MM.1S (cell line): Measurements from ENCODE around the gene EPHA5.
"Not testable (repeated sequence)": the region's sequence is repeated elsewhere in the genome, so short reads cannot be mapped to it uniquely, and the experiment has no call there.

Source experiments
- DNase-seq: peaks from one replicate; pipeline ENCODE4 v3.0.0-alpha.2; 2015
- H2AFZ ChIP-seq: fragments of 300-600 bp; sonication (generic); 2 replicates; pipeline ENCODE4 v1.6.0; 2016; ENCODE audit warnings: antibody characterized with exemption, low read length
- H3F3A ChIP-seq: fragments of 300-600 bp; sonication (generic); 2 replicates; pipeline ENCODE4 v1.6.1; 2016; ENCODE audit warnings: mild to moderate bottlenecking, antibody characterized with exemption, low read length, moderate library complexity, mixed read lengths; ENCODE audit not compliant: insufficient read depth
- H3K27ac ChIP-seq: fragments of 300-600 bp; sonication (generic); 2 replicates; pipeline ENCODE4 v1.5.1; 2016; ENCODE audit warnings: mild to moderate bottlenecking, low read length
- H3K27me3 ChIP-seq: fragments of 300-600 bp; sonication (generic); replicated peaks from 2 replicates; pipeline ENCODE4 v1.6.0; 2016; ENCODE audit warnings: low read length; ENCODE audit not compliant: insufficient read depth
- H3K36me3 ChIP-seq: fragments of 300-600 bp; sonication (generic); replicated peaks from 2 replicates; pipeline ENCODE4 v1.6.1; 2016; ENCODE audit warnings: mild to moderate bottlenecking, low read length, mixed read lengths; ENCODE audit not compliant: insufficient read depth
- H3K4me1 ChIP-seq: fragments of 300-600 bp; sonication (generic); 2 replicates; pipeline ENCODE4 v1.6.1; 2016; ENCODE audit warnings: low read length, mixed read lengths
- H3K4me2 ChIP-seq: fragments of 300-600 bp; sonication (generic); 2 replicates; pipeline ENCODE4 v1.6.0; 2016; ENCODE audit warnings: low read depth, low read length
- H3K4me3 ChIP-seq: fragments of 300-600 bp; sonication (generic); 2 replicates; pipeline ENCODE4 v1.5.1; 2016; ENCODE audit warnings: low read length, mixed read lengths
- H3K79me2 ChIP-seq: fragments of 300-600 bp; sonication (generic); 2 replicates; pipeline ENCODE4 v1.6.1; 2016; ENCODE audit warnings: mixed run types, low read length, mixed read lengths
- H3K9ac ChIP-seq: fragments of 300-600 bp; sonication (generic); 2 replicates; pipeline ENCODE4 v1.6.1; 2016; ENCODE audit warnings: low read length, mixed read lengths
- H3K9me2 ChIP-seq: fragments of 300-600 bp; sonication (generic); replicated peaks from 2 replicates; pipeline ENCODE4 v1.6.1; 2016; ENCODE audit warnings: mild to moderate bottlenecking, low read length, mixed read lengths; ENCODE audit not compliant: insufficient read depth
- H3K9me3 ChIP-seq: fragments of 300-600 bp; sonication (generic); replicated peaks from 2 replicates; pipeline ENCODE4 v1.6.1; 2016; ENCODE audit warnings: mild to moderate bottlenecking, low read length, mixed read lengths; ENCODE audit not compliant: insufficient read depth
- H4K20me1 ChIP-seq: fragments of 300-600 bp; sonication (generic); 2 replicates; pipeline ENCODE4 v1.6.1; 2016; ENCODE audit warnings: mild to moderate bottlenecking, low read length, moderate library complexity, mixed read lengths; ENCODE audit not compliant: insufficient read depth
- CTCF ChIP-seq: fragments of 300-600 bp; sonication (generic); IDR thresholded peaks from 2 replicates; pipeline ENCODE4 v1.5.1; 2016; ENCODE audit warnings: antibody characterized with exemption, low read length, mixed read lengths
- EZH2 ChIP-seq: fragments of 300-600 bp; sonication (generic); optimal IDR thresholded peaks from 2 replicates; pipeline ENCODE3; 2017; ENCODE audit warnings: low read depth, mild to moderate bottlenecking, antibody characterized with exemption, low read length, mixed read lengths
- EZH2phosphoT487 ChIP-seq: fragments of 300-600 bp; sonication (generic); IDR thresholded peaks from 2 replicates; pipeline ENCODE4 v1.6.1; 2018; ENCODE audit warnings: antibody characterized with exemption, low read length

Gene EPHA5

GRCh38 chr4:65336465-65336864 lies 333.8 kb downstream of the EPHA5 start:
- Histone ChIP-seq H3K4me1 (no peaks in the 10 kb centered on the region), H4K20me1 (no peaks in the 10 kb centered on the region), H3K27me3 (no peaks in the 10 kb centered on the region), H3F3A (no peaks in the 10 kb centered on the region), H3K79me2 (no peaks in the 10 kb centered on the region), H3K9me2 (no peaks in the 10 kb centered on the region), H3K4me2 (no peak overlapping the region), H3K36me3 (no peaks in the 10 kb centered on the region), H3K4me3 (no peak overlapping the region), H2AFZ (no peak overlapping the region), H3K9me3 (no peaks in the 10 kb centered on the region), H3K9ac (no peak overlapping the region), H3K27ac (no peak overlapping the region)
- DNase-seq = no peak
- TF ChIP-seq EZH2phosphoT487 = no peak
- no peak for TF ChIP-seq EZH2

GRCh38 chr4:65316534-65316933 lies 353.8 kb downstream of the EPHA5 start:
- Histone ChIP-seq H3K4me2 (peak overlapping the region; percentile 56; the same call in 1 of the 2 replicates), H3K79me2 (no peaks in the 10 kb centered on the region), H3K9ac (no peak overlapping the region), H3K36me3 (no peaks in the 10 kb centered on the region), H2AFZ (no peak overlapping the region), H3F3A (0 out of 2 replicates have a peak, but pooled peaks cover 4% of the 10 kb centered on the region), H3K27ac (peak overlapping the region; percentile 36; the same call in 1 of the 2 replicates), H4K20me1 (no peaks in the 10 kb centered on the region), H3K27me3 (no peaks in the 10 kb centered on the region), H3K9me3 (no peaks in the 10 kb centered on the region), H3K4me3 (peak overlapping the region; percentile 24; the same call in 1 of the 2 replicates), H3K9me2 (no peaks in the 10 kb centered on the region), H3K4me1 (peaks cover 21% of the 10 kb centered on the region)
- DNase-seq = peak; percentile 92
- no peak for TF ChIP-seq EZH2phosphoT487
- TF ChIP-seq EZH2 = no peak
- no peak for TF ChIP-seq CTCF

GRCh38 chr4:65311120-65311519 lies 359.2 kb downstream of the EPHA5 start:
- Histone ChIP-seq H3K4me3 (no peak overlapping the region), H3K9ac (no peak overlapping the region), H3K4me1 (peaks cover 8% of the 10 kb centered on the region), H3K9me2 (no peaks in the 10 kb centered on the region), H3K9me3 (no peaks in the 10 kb centered on the region), H3K27me3 (no peaks in the 10 kb centered on the region), H3K36me3 (no peaks in the 10 kb centered on the region), H3K27ac (no peak overlapping the region), H2AFZ (no peak overlapping the region), H3K4me2 (no peak overlapping the region), H3K79me2 (no peaks in the 10 kb centered on the region), H4K20me1 (no peaks in the 10 kb centered on the region), H3F3A (0 out of 2 replicates have a peak, but pooled peaks cover 1% of the 10 kb centered on the region)
- TF ChIP-seq CTCF = no peak
- no peak for TF ChIP-seq EZH2phosphoT487
- no peak for TF ChIP-seq EZH2
- no peak for DNase-seq

GRCh38 chr4:65310586-65310985 lies 359.7 kb downstream of the EPHA5 start:
- Histone ChIP-seq H3K79me2 (no peaks in the 10 kb centered on the region), H3K27me3 (no peaks in the 10 kb centered on the region), H3K9me3 (no peaks in the 10 kb centered on the region), H4K20me1 (no peaks in the 10 kb centered on the region), H3K4me1 (peaks cover 2% of the 10 kb centered on the region), H3K27ac (no peak overlapping the region), H3K4me3 (no peak overlapping the region), H3F3A (no peaks in the 10 kb centered on the region), H2AFZ (no peak overlapping the region), H3K36me3 (no peaks in the 10 kb centered on the region), H3K4me2 (no peak overlapping the region), H3K9ac (no peak overlapping the region), H3K9me2 (no peaks in the 10 kb centered on the region)
- TF ChIP-seq EZH2phosphoT487 (no peak), CTCF (no peak), EZH2 (no peak)
- no peak for DNase-seq

GRCh38 chr4:65308626-65309025 lies 361.7 kb downstream of the EPHA5 start:
- not testable (repeated sequence) for H3K9ac ChIP-seq, H3K4me3 ChIP-seq, DNase-seq, H3F3A ChIP-seq, H3K36me3 ChIP-seq, H3K4me2 ChIP-seq, H4K20me1 ChIP-seq, H3K27me3 ChIP-seq, H3K4me1 ChIP-seq, H2AFZ ChIP-seq, H3K79me2 ChIP-seq, H3K9me3 ChIP-seq, H3K9me2 ChIP-seq, H3K27ac ChIP-seq
